Caco-2 (cell line): ENCODE data around the gene IQGAP2. TPM values are rescaled to one million over a fixed set of nuclear protein-coding genes. Genes with fewer than 3 reads are reported as not detected.
A peak's percentile ranks its signal among the peaks of the same experiment; 100 is the strongest.

Experiments
- BruUV-seq: library from RNA; stranded (reverse); fragments of 400-500 nt; replicated peaks from 2 replicates; lab custom pipeline; 2021; lab: Mats Ljungman, UMichigan
- CTCF ChIA-PET: fragments of 300-600 bp; sonication (Branson Sonifier 250); formaldehyde crosslinking; loops from one replicate; lab custom pipeline; 2022; ENCODE audit warnings: antibody characterized with exemption; lab: Charles Lee
- POLR2A ChIA-PET: fragments of 300-600 bp; sonication (Branson Sonifier 250); formaldehyde crosslinking; loops from one replicate; lab custom pipeline; 2022; ENCODE audit warnings: antibody characterized with exemption; lab: Charles Lee
- DNase-seq, 2 experiments: peaks; one replicate each; pipeline versions ENCODE4 v3.0.0 to v3.0.0-alpha.2; 2020 to 2022
- H3K27me3 ChIP-seq: replicated peaks from 2 replicates; pipeline ENCODE4 v1.6.0; 2011; ENCODE audit warnings: low read length; ENCODE audit not compliant: control insufficient read depth, insufficient read depth
- H3K36me3 ChIP-seq: 2 replicates; pipeline ENCODE4 v1.5.1; 2011; ENCODE audit warnings: low read length; ENCODE audit not compliant: control insufficient read depth, insufficient read depth
- H3K4me1 ChIP-seq: fragments of 250-450 bp; sonication (Bioruptor Pico); 2 replicates; pipeline ENCODE4 v1.5.1; 2020; ENCODE audit warnings: mild to moderate bottlenecking
- H3K4me3 ChIP-seq: 2 replicates; pipeline ENCODE4 v1.5.1; 2011; ENCODE audit warnings: low read depth, mild to moderate bottlenecking, control low read depth, low read length
- H3K9me3 ChIP-seq: fragments of 250-450 bp; sonication (Bioruptor Pico); 2 replicates; pipeline ENCODE4 v1.5.1; 2020; ENCODE audit warnings: mild to moderate bottlenecking, moderate library complexity
- H3K27ac Mint-ChIP-seq: one replicate; pipeline ENCODE4 v1.8.0; 2022; ENCODE audit warnings: mixed read lengths; ENCODE audit not compliant: unreplicated experiment
- H3K27me3 Mint-ChIP-seq: one replicate; pipeline ENCODE4 v1.8.0; 2022; ENCODE audit warnings: mixed read lengths; ENCODE audit not compliant: insufficient read depth, unreplicated experiment
- H3K36me3 Mint-ChIP-seq: one replicate; pipeline ENCODE4 v1.8.0; 2022; ENCODE audit warnings: mild to moderate bottlenecking, mixed read lengths; ENCODE audit not compliant: insufficient read depth, unreplicated experiment
- H3K4me1 Mint-ChIP-seq: one replicate; pipeline ENCODE4 v1.8.0; 2022; ENCODE audit warnings: low read depth, mixed read lengths; ENCODE audit not compliant: unreplicated experiment
- H3K4me3 Mint-ChIP-seq: one replicate; pipeline ENCODE4 v1.8.0; 2022; ENCODE audit warnings: mild to moderate bottlenecking, moderate library complexity, mixed read lengths; ENCODE audit not compliant: unreplicated experiment
- H3K9me3 Mint-ChIP-seq: one replicate; pipeline ENCODE4 v1.8.0; 2022; ENCODE audit warnings: mixed read lengths; ENCODE audit not compliant: unreplicated experiment
- intact Hi-C: fragments of 100-400 bp; cut with micrococcal nuclease; formaldehyde crosslinking; loops from one replicate; pipeline ENCODE4 v1.10.0; 2022; ENCODE audit not compliant: unreplicated experiment
- total RNA-seq: library from RNA; stranded (reverse); gene quantifications from 2 replicates; pipeline ENCODE4 v1.2.3, GENCODE V29; 2022
- TF ChIP-seq, protein P1 (sequence below), 2 experiments: fragments of 200-600 bp in 1 of 2; IDR thresholded peaks; 1 replicate in 1 of 2; 2 replicates in 1 of 2; pipeline versions ENCODE4 v1.5.1 to v1.8.0; 2011 to 2022; ENCODE audit warnings: antibody characterized with exemption in 1 of 2, control low read depth in 1 of 2, inconsistent platforms in 1 of 2, low read depth in 1 of 2, low read length in 1 of 2, mild to moderate bottlenecking in 1 of 2, moderate library complexity in 1 of 2; ENCODE audit not compliant: insufficient read depth in 1 of 2, severe bottlenecking in 1 of 2, unreplicated experiment in 1 of 2

Gene IQGAP2
- total RNA-seq, 1 experiment from 2014 or later: 89.4 TPM

DNA sequence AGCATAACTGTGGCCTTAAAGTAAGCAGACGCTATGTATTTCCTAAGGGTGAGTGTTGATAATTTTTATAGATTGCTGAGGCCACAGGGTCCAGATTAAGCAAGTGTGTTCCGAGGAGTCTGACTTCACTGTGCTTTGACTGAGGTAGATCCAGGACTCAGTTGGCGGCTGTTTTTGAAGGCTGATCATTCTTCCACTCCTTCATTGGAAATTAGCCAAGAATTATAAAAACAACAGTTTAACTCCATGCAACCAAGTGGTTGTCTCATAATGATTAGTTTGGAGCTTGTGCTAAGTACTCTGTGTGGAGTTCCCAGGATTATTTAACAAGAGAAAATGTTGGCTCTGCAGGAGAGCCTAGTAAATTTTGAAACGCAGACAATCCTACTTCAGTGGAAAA lies 19.1 kb downstream of the IQGAP2 start:
- Histone ChIP-seq H3K4me3 (no peak overlapping the region), H3K4me1 (peaks cover 14% of the 10 kb centered on the region; the same call in 1 of the 2 replicates), H3K36me3 (no peaks in the 10 kb centered on the region), H3K27me3 (no peaks in the 10 kb centered on the region), H3K9me3 (no peaks in the 10 kb centered on the region)
- Mint-ChIP-seq H3K4me3 (no peak overlapping the region), H3K27ac (no peak overlapping the region), H3K27me3 (no peaks in the 10 kb centered on the region), H3K9me3 (no peaks in the 10 kb centered on the region), H3K4me1 (no peaks in the 10 kb centered on the region), H3K36me3 (peaks cover 12% of the 10 kb centered on the region)
- intact Hi-C loops: no loop called here
- TF ChIP-seq, protein P1, sequence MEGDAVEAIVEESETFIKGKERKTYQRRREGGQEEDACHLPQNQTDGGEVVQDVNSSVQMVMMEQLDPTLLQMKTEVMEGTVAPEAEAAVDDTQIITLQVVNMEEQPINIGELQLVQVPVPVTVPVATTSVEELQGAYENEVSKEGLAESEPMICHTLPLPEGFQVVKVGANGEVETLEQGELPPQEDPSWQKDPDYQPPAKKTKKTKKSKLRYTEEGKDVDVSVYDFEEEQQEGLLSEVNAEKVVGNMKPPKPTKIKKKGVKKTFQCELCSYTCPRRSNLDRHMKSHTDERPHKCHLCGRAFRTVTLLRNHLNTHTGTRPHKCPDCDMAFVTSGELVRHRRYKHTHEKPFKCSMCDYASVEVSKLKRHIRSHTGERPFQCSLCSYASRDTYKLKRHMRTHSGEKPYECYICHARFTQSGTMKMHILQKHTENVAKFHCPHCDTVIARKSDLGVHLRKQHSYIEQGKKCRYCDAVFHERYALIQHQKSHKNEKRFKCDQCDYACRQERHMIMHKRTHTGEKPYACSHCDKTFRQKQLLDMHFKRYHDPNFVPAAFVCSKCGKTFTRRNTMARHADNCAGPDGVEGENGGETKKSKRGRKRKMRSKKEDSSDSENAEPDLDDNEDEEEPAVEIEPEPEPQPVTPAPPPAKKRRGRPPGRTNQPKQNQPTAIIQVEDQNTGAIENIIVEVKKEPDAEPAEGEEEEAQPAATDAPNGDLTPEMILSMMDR (IDR thresholded peaks at IDR 0.05; ENCODE audit: insufficient read depth in 1 of 2, low read depth in 1 of 2, low read length in 1 of 2, severe bottlenecking in 1 of 2, unreplicated experiment in 1 of 2): no peak
- ChIA-PET POLR2A (no interaction called here), CTCF (no interaction called here)
- DNase-seq: no peak
- no TSS peak for BruUV-seq

DNA sequence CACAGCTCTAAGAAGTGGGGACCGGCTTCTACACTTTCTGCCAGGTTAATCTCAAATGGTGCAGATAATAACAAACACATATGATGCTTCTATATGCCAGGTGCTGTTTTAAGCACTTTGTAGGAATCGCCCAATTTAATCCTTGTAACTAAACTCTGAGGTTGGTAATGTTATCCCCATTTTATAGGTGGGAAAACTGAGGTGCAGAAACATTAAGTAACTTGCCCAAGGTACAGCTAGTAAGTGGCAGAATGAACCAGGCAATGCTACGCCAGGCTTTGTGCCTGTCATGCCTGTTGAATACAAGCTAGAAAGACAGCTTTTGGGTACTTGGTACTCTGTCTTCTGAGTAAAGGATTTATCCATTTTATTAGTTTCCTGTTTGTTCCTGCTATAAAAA lies 19.7 kb downstream of the IQGAP2 start:
- no peak for DNase-seq
- ChIA-PET POLR2A (no interaction called here), CTCF (no interaction called here)
- intact Hi-C loops: no loop called here
- H3K9me3 Mint-ChIP-seq: no peaks in the 10 kb centered on the region
- Histone ChIP-seq H3K27me3 (no peaks in the 10 kb centered on the region), H3K9me3 (no peaks in the 10 kb centered on the region), H3K4me1 (peaks cover 14% of the 10 kb centered on the region; the same call in 1 of the 2 replicates), H3K36me3 (no peaks in the 10 kb centered on the region), H3K4me3 (no peak overlapping the region)
- TF ChIP-seq, protein P1 (IDR thresholded peaks at IDR 0.05; ENCODE audit: insufficient read depth in 1 of 2, low read depth in 1 of 2, low read length in 1 of 2, severe bottlenecking in 1 of 2, unreplicated experiment in 1 of 2): no peak
- BruUV-seq: no TSS peak
- peaks cover 16% of the 10 kb centered on the region for H3K36me3 Mint-ChIP-seq
- H3K27me3 Mint-ChIP-seq: no peaks in the 10 kb centered on the region
- H3K4me3 Mint-ChIP-seq: no peak overlapping the region
- no peaks in the 10 kb centered on the region for H3K4me1 Mint-ChIP-seq
- H3K27ac Mint-ChIP-seq: no peak overlapping the region

DNA sequence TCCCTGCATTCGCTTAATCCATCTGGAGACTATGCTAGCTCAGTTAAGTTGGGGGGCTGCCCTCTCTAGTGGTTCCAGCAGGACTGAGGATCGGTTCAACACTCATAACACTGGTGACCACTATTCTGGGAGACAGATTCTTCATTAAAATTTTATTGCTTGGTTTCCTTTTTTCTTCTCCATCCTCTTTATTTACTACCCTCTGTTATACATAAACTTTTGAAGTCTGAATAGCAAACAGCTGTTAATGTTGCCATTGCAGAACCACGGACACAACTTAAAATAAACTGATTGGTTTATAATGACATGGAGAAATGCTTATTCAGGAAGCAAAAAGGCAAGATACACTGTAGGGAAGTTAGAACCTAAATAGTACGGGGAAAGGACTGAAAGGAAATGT lies 22.1 kb downstream of the IQGAP2 start:
- POLR2A ChIA-PET: no interaction called here
- no peaks in the 10 kb centered on the region for H3K4me1 Mint-ChIP-seq
- no peak for DNase-seq

More for the DNA sequence above, 22.1 kb downstream of the IQGAP2 start:
- Histone ChIP-seq H3K4me3 (no peak overlapping the region), H3K27me3 (no peaks in the 10 kb centered on the region), H3K36me3 (no peaks in the 10 kb centered on the region), H3K9me3 (no peaks in the 10 kb centered on the region), H3K4me1 (peaks cover 14% of the 10 kb centered on the region; the same call in 1 of the 2 replicates)
- TF ChIP-seq, protein P1 (IDR thresholded peaks at IDR 0.05; ENCODE audit: insufficient read depth in 1 of 2, low read depth in 1 of 2, low read length in 1 of 2, severe bottlenecking in 1 of 2, unreplicated experiment in 1 of 2): no peak
- H3K27ac Mint-ChIP-seq: peak overlapping the region; percentile 12
- no peaks in the 10 kb centered on the region for H3K27me3 Mint-ChIP-seq
- H3K36me3 Mint-ChIP-seq: peaks cover 13% of the 10 kb centered on the region
- CTCF ChIA-PET: no interaction called here
- H3K4me3 Mint-ChIP-seq: no peak overlapping the region
- BruUV-seq: no TSS peak
- H3K9me3 Mint-ChIP-seq: no peaks in the 10 kb centered on the region
- intact Hi-C loops: no loop called here
